Measurements from ENCODE around the gene TMEM94.
"Not testable (repeated sequence)": the region's sequence is repeated elsewhere in the genome, so short reads cannot be mapped to it uniquely, and the experiment has no call there.

TMEM94 gene

GRCh38 chr17:75456417-75457046 is at the start of gene TMEM94:
Gene TMEM94 (plus strand): TSS chr17:75456635. CDS start chr17:75471906, 15,271 bp downstream.
- DNase-seq: peak; percentile 98

- no peak for DNase-seq
Measured at GRCh38 chr17:75407655-75408352, 48.6 kb upstream of the TMEM94 start.

- no peak for DNase-seq
Measured at GRCh38 chr17:75410141-75410540, 46.3 kb upstream of the TMEM94 start.

GRCh38 chr17:75411328-75412067 is 44.9 kb upstream of the TMEM94 start:
- no peak for DNase-seq

- peak; percentile 46 for DNase-seq
Measured at GRCh38 chr17:75412455-75413317, 43.7 kb upstream of the TMEM94 start.

GRCh38 chr17:75414488-75414887 is 41.9 kb upstream of the TMEM94 start:
- no peak for DNase-seq

GRCh38 chr17:75416006-75416405 is 40.4 kb upstream of the TMEM94 start:
- no peak for DNase-seq

- no peak for DNase-seq
Measured at GRCh38 chr17:75417054-75417580, 39.3 kb upstream of the TMEM94 start.

- no peak for DNase-seq
Measured at GRCh38 chr17:75418531-75418930, 37.9 kb upstream of the TMEM94 start.

- DNase-seq: no peak
Measured at GRCh38 chr17:75428543-75429469, 27.6 kb upstream of the TMEM94 start.

GRCh38 chr17:75430159-75430974 is 26.1 kb upstream of the TMEM94 start:
- no peak for DNase-seq

GRCh38 chr17:75433218-75433783 is 23.1 kb upstream of the TMEM94 start:
- no peak for DNase-seq

GRCh38 chr17:75434433-75434832 is 22.0 kb upstream of the TMEM94 start:
- DNase-seq: not testable (repeated sequence)

GRCh38 chr17:75437404-75437803 is 19.0 kb upstream of the TMEM94 start:
- not testable (repeated sequence) for DNase-seq

GRCh38 chr17:75439287-75439686 is 17.1 kb upstream of the TMEM94 start:
- DNase-seq: no peak

- DNase-seq: no peak
Measured at GRCh38 chr17:75440738-75441448, 15.5 kb upstream of the TMEM94 start.

GRCh38 chr17:75442168-75443103 is 14.0 kb upstream of the TMEM94 start:
- no peak for DNase-seq

GRCh38 chr17:75445296-75445695 is 11.1 kb upstream of the TMEM94 start:
- no peak for DNase-seq
